HEK293 (cell line): ENCODE results near the gene DEFB132.

Source experiments
- KLF1 ChIP-seq: fragments of 450-650 bp; formaldehyde crosslinking; IDR thresholded peaks from 2 replicates; pipeline ENCODE4 v1.5.1; 2016; ENCODE audit warnings: missing biosample characterization, missing genetic modification characterization
- MYNN ChIP-seq: fragments of 450-650 bp; formaldehyde crosslinking; IDR thresholded peaks from 2 replicates; pipeline ENCODE4 v1.5.1; 2016; ENCODE audit warnings: missing biosample characterization, missing genetic modification characterization, borderline replicate concordance
- PBX3 ChIP-seq: sonication (generic); formaldehyde crosslinking; IDR thresholded peaks from 2 replicates; pipeline ENCODE4 v1.8.1; 2022; ENCODE audit warnings: mild to moderate bottlenecking, moderate library complexity, missing genetic modification reagents
- YY1 ChIP-seq: fragments of 450-650 bp; formaldehyde crosslinking; IDR thresholded peaks from 2 replicates; pipeline ENCODE4 v1.5.1; 2018; ENCODE audit warnings: missing biosample characterization, missing genetic modification characterization
- ZBTB7A ChIP-seq: fragments of 450-650 bp; formaldehyde crosslinking; IDR thresholded peaks from 2 replicates; pipeline ENCODE4 v1.5.1; 2016; ENCODE audit warnings: low read depth, missing biosample characterization, missing genetic modification characterization
- ZNF350 ChIP-seq: fragments of 450-650 bp; formaldehyde crosslinking; IDR thresholded peaks from 2 replicates; pipeline ENCODE4 v1.5.0; 2017; ENCODE audit warnings: missing biosample characterization, mild to moderate bottlenecking, missing genetic modification characterization
- ZNF433 ChIP-seq: fragments of 450-650 bp; formaldehyde crosslinking; IDR thresholded peaks from 2 replicates; pipeline ENCODE4 v1.5.1; 2016; ENCODE audit warnings: missing biosample characterization, missing genetic modification characterization, low read depth
- ZNF473 ChIP-seq: fragments of 450-650 bp; formaldehyde crosslinking; IDR thresholded peaks from 2 replicates; pipeline ENCODE4 v1.5.1; 2017; ENCODE audit warnings: missing biosample characterization, missing genetic modification characterization
- TF ChIP-seq, protein P1 (sequence below): fragments of 450-650 bp; formaldehyde crosslinking; IDR thresholded peaks from 2 replicates; pipeline ENCODE4 v1.5.1; 2016; ENCODE audit warnings: missing biosample characterization, missing genetic modification characterization

DNA sequence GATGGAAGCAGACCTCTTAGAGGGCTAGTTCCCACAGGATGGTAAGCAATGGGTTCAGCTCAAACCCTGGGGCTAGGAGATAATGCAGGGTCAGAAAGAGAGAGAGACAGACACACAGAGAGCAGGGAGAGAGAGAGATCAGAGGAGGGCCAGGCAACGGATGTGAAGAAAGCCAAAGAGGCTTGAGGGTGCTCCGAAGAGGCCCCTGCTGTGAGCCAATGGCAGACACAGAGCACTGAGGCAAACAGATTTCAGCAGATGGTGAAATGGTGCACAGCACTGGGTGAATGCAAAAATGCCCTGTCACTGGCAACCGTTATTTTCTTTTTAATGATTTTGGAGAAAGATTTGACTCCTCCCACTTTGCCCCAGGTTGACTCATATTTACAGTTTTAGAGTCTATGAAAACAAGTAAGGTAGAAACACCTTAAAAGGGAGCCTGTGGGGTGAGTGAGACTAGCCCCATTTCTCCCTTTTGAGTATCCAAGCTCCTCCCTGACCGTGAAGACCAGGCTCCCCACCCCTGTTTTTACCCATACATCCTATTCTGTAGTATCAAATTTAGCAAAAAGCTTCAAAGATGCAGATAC lies 840 bp downstream of the DEFB132 start:
- no peak for TF ChIP-seq ZBTB7A
- no peak for TF ChIP-seq YY1 (tag by site-specific recombination)
- TF ChIP-seq MYNN = no peak
- no peak for TF ChIP-seq PBX3 (CRISPR knock-in tag)
- TF ChIP-seq, protein P1, sequence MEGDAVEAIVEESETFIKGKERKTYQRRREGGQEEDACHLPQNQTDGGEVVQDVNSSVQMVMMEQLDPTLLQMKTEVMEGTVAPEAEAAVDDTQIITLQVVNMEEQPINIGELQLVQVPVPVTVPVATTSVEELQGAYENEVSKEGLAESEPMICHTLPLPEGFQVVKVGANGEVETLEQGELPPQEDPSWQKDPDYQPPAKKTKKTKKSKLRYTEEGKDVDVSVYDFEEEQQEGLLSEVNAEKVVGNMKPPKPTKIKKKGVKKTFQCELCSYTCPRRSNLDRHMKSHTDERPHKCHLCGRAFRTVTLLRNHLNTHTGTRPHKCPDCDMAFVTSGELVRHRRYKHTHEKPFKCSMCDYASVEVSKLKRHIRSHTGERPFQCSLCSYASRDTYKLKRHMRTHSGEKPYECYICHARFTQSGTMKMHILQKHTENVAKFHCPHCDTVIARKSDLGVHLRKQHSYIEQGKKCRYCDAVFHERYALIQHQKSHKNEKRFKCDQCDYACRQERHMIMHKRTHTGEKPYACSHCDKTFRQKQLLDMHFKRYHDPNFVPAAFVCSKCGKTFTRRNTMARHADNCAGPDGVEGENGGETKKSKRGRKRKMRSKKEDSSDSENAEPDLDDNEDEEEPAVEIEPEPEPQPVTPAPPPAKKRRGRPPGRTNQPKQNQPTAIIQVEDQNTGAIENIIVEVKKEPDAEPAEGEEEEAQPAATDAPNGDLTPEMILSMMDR (tag by site-specific recombination) = no peak
- TF ChIP-seq ZNF350 = no peak
- no peak for TF ChIP-seq ZNF433 (tag by site-specific recombination)
- no peak for TF ChIP-seq KLF1 (tag by site-specific recombination)
- no peak for TF ChIP-seq ZNF473 (tag by site-specific recombination)
